ENCODE results near the gene PLXDC2.

PLXDC2 gene

DNA sequence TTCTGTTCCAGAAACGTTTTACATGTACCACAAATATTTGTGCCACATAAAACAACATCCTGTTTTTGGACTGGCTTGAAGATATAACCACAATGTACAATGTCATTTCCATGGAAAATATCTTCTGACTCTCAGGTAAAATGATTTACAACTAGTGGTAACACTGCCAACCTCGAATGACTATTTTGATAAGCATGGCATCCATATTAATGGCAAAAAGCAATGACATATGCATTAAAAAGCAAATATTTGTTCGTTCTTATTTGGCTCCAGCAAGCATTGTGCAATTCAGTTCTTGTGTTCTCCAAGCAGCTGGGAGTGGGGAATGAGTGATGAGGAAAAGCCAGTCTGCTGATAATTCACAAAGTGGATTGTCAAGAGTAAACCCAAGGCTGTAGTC is 289.0 kb downstream of the PLXDC2 start:
- DNase-seq (ENCODE audit: low spot score), result no peak
- in situ Hi-C loops (cut with MboI; ENCODE audit: low pct_unique_long_range_greater_than_20kb, low sequenced_read_pairs, unreplicated experiment), result no loop called here
- TF ChIP-seq CTCF (IDR thresholded peaks at IDR 0.05; ENCODE audit: extremely low read depth, insufficient read depth, missing control alignments), result no peak

DNA sequence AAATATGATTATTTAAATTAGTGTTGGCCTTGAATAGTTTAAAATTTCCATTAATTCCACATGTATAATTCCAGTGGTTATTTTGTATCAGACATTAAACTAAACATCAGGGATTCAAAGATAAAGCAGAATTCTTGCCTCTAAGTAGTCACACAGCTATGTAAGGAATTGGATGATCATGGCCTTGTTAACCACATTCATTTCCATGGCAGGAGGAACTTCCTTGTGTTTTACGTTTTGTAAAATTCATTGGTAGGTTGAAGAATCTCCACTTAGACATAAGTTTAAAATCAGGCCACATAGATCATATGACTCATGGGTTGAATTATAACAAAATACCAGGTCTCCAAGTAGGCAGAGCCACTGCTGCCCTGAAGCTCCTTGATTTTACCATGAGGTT is 289.7 kb downstream of the PLXDC2 start:
- in situ Hi-C loops (cut with MboI; ENCODE audit: low pct_unique_long_range_greater_than_20kb, low sequenced_read_pairs, unreplicated experiment), result no loop called here
- no peak for DNase-seq (ENCODE audit: low spot score)
- no peak for TF ChIP-seq CTCF (IDR thresholded peaks at IDR 0.05; ENCODE audit: extremely low read depth, insufficient read depth, missing control alignments)

DNA sequence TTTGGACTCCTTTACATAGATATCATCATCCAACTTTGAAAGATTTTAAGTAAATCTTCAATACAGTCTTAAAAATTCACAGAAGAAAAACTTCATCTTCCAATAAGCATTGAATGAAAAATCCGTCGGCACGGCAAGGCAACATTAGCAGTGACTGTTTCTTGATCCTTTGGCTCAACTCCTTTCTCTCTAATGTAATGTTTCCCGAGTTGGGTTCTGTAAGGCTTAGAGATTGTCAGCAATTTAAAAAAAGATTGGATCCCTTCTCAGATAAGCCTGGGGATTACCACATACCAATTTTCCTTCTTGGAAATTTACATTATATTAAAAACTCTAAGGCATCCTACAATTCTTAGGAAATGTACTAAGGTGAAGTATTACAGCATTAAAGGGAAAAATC is 291.8 kb downstream of the PLXDC2 start:
- DNase-seq (ENCODE audit: low spot score), result no peak
- no peak for TF ChIP-seq CTCF (IDR thresholded peaks at IDR 0.05; ENCODE audit: extremely low read depth, insufficient read depth, missing control alignments)
- in situ Hi-C loops (cut with MboI; ENCODE audit: low pct_unique_long_range_greater_than_20kb, low sequenced_read_pairs, unreplicated experiment), result no loop called here

- no peak for DNase-seq (ENCODE audit: low spot score)
- TF ChIP-seq CTCF (IDR thresholded peaks at IDR 0.05; ENCODE audit: extremely low read depth, insufficient read depth, missing control alignments), result no peak
- in situ Hi-C loops (cut with MboI; ENCODE audit: low pct_unique_long_range_greater_than_20kb, low sequenced_read_pairs, unreplicated experiment), result no loop called here
These were observed 293.4 kb downstream of the PLXDC2 start for GRCh38 chr10:20109613-20110012.

- no peak for TF ChIP-seq CTCF (IDR thresholded peaks at IDR 0.05; ENCODE audit: extremely low read depth, insufficient read depth, missing control alignments)
- in situ Hi-C loops (cut with MboI; ENCODE audit: low pct_unique_long_range_greater_than_20kb, low sequenced_read_pairs, unreplicated experiment), result no loop called here
- DNase-seq (ENCODE audit: low spot score), result no peak
These were observed 294.2 kb downstream of the PLXDC2 start for GRCh38 chr10:20110125-20111100.

DNA sequence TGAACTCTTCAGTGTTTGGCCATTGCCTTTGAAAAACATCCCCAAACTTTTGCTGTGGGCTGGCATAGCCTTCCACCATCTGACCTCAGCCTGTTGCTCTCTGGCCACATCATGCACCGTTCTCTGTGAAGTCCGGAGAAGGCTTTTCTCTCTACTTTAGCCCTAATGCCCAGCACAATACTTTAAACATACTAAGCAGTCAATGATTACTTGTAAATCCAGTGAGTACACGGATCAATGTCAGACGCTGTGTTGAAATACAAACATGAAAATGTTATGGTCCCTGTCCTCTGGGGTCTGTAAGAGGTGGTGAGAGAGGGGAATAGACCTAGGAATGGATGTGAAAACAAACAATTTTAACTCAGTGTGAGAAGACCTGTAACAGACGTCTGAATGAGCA is 297.9 kb downstream of the PLXDC2 start:
- in situ Hi-C loops (cut with MboI; ENCODE audit: low pct_unique_long_range_greater_than_20kb, low sequenced_read_pairs, unreplicated experiment), result no loop called here
- DNase-seq (ENCODE audit: low spot score), result no peak
- no peak for TF ChIP-seq CTCF (IDR thresholded peaks at IDR 0.05; ENCODE audit: extremely low read depth, insufficient read depth, missing control alignments)
